HCT116 (cell line): ENCODE results near the gene SETD1B. TPM values are rescaled to one million over a fixed set of nuclear protein-coding genes. Genes with fewer than 3 reads are reported as not detected.

Source experiments
- ATAC-seq: fragments of 200-7000 bp; cut with Tn5 transposase; 2 replicates; pipeline ENCODE4 v1.9.1; 2020; ENCODE audit warnings: mild to moderate bottlenecking, moderate library complexity
- BruUV-seq: library from RNA; stranded (reverse); fragments of 400-500 nt; replicated peaks from 2 replicates; lab custom pipeline; 2021; lab: Mats Ljungman, UMichigan
- CTCF ChIA-PET: fragments of 300-600 bp; sonication (Branson Sonifier 250); formaldehyde crosslinking; loops from one replicate; lab custom pipeline; 2021; ENCODE audit warnings: antibody characterized with exemption; lab: Charles Lee
- POLR2A ChIA-PET: fragments of 300-600, 350-600 bp; sonication (Branson Sonifier 250); formaldehyde crosslinking; loops from one replicate; lab custom pipeline; 2021; ENCODE audit warnings: antibody characterized with exemption; lab: Charles Lee
- RAD21 ChIA-PET, 2 experiments: fragments of 300-600 bp; sonication (Branson Sonifier 250); formaldehyde crosslinking; loops; one replicate each; lab custom pipeline; 2023; ENCODE audit warnings: low total read pairs in 2 of 2; ENCODE audit not compliant: uncharacterized antibody in 2 of 2, unreplicated experiment in 2 of 2, low non-redundant PET in 1 of 2; lab: Charles Lee
- DNase-seq: peaks from one replicate; pipeline ENCODE4 v3.0.0-alpha.2; 2010; ENCODE audit warnings: low read depth, low spot score
- H2AFZ ChIP-seq: fragments of 200-600 bp; shearing (Covaris generic), sonication (generic); 2 replicates; pipeline ENCODE4 v1.6.1; 2017; ENCODE audit warnings: low read depth, mixed run types, mixed read lengths, antibody characterized with exemption, low read length; ENCODE audit not compliant: poor library complexity, severe bottlenecking
- H3K27ac ChIP-seq: 2 replicates; pipeline ENCODE4 v1.5.1; 2012; ENCODE audit warnings: low read depth, low read length
- H3K27me3 ChIP-seq: fragments of 200-600 bp; sonication (generic); 2 replicates; pipeline ENCODE4 v1.6.1; 2016; ENCODE audit warnings: mixed run types, low read length, mixed read lengths; ENCODE audit not compliant: insufficient read depth
- H3K36me3 ChIP-seq, 2 experiments: fragments of 200-500 bp in 1 of 2; fragments of 200-600 bp in 1 of 2; sonication (Bioruptor generic) in 1 of 2; sonication (generic) in 1 of 2; 2 replicates each; pipeline versions ENCODE4 v1.5.1 to v1.6.1; 2014 to 2016; ENCODE audit warnings: low read length in 2 of 2, inconsistent platforms in 1 of 2, mixed read lengths in 1 of 2, mixed run types in 1 of 2; ENCODE audit not compliant: insufficient read depth in 2 of 2, control insufficient read depth in 1 of 2
- H3K4me1 ChIP-seq, 2 experiments: fragments of 200-600 bp in 1 of 2; sonication (generic) in 1 of 2; 2 replicates each; pipeline versions ENCODE4 v1.5.1 to v1.6.1; 2012 to 2017; ENCODE audit warnings: low read length in 2 of 2, inconsistent platforms in 1 of 2, mild to moderate bottlenecking in 1 of 2, mixed read lengths in 1 of 2, mixed run types in 1 of 2, moderate library complexity in 1 of 2; ENCODE audit not compliant: insufficient read depth in 2 of 2, control insufficient read depth in 1 of 2
- H3K4me2 ChIP-seq: fragments of 200-600 bp; sonication (generic); 2 replicates; pipeline ENCODE4 v1.6.1; 2017; ENCODE audit warnings: mixed run types, low read length, mixed read lengths
- H3K4me3 ChIP-seq, 2 experiments: fragments of 200-600 bp in 1 of 2; sonication (generic) in 1 of 2; replicated peaks in 1 of 2; 2 replicates each; pipeline ENCODE4 v1.5.1; 2011 to 2016; ENCODE audit warnings: low read length in 2 of 2, control low read depth in 1 of 2, low read depth in 1 of 2, mild to moderate bottlenecking in 1 of 2, mixed read lengths in 1 of 2, mixed run types in 1 of 2
- H3K79me2 ChIP-seq: fragments of 200-600 bp; sonication (generic); 2 replicates; pipeline ENCODE4 v1.6.1; 2017; ENCODE audit warnings: mild to moderate bottlenecking, mixed run types, low read length, moderate library complexity, mixed read lengths; ENCODE audit not compliant: insufficient read depth
- H3K9ac ChIP-seq: fragments of 200-600 bp; sonication (generic); 2 replicates; pipeline ENCODE4 v1.6.1; 2016; ENCODE audit warnings: low read length, mixed read lengths
- H3K9me2 ChIP-seq: fragments of 200-600 bp; sonication (generic), shearing (Covaris generic); 2 replicates; pipeline ENCODE4 v1.6.1; 2017; ENCODE audit warnings: mixed run types, mild to moderate bottlenecking, moderate library complexity; ENCODE audit not compliant: insufficient read depth
- H3K9me3 ChIP-seq, 2 experiments: fragments of 200-500 bp in 1 of 2; fragments of 200-600 bp in 1 of 2; sonication (Bioruptor generic) in 1 of 2; sonication (generic) in 1 of 2; 2 replicates each; pipeline ENCODE4 v1.6.1; 2014 to 2017; ENCODE audit warnings: low read length in 2 of 2, mixed read lengths in 2 of 2, inconsistent platforms in 1 of 2, low read depth in 1 of 2, mild to moderate bottlenecking in 1 of 2, mixed run types in 1 of 2, moderate library complexity in 1 of 2; ENCODE audit not compliant: control insufficient read depth in 1 of 2, insufficient read depth in 1 of 2
- H4K20me1 ChIP-seq: fragments of 200-600 bp; sonication (generic), shearing (Covaris generic); 2 replicates; pipeline ENCODE4 v1.6.1; 2017; ENCODE audit warnings: mixed run types, mild to moderate bottlenecking, moderate library complexity; ENCODE audit not compliant: insufficient read depth
- CEBPB ChIP-seq: IDR thresholded peaks from 2 replicates; pipeline ENCODE4 v1.6.1; 2012; ENCODE audit warnings: low read depth
- EGR1 ChIP-seq: IDR thresholded peaks from 2 replicates; pipeline ENCODE4 v1.6.1; 2012; ENCODE audit warnings: low read depth
- EZH2 ChIP-seq: fragments of 200-600 bp; sonication (generic); IDR thresholded peaks from 2 replicates; pipeline ENCODE4 v1.6.1; 2017; ENCODE audit warnings: antibody characterized with exemption, mixed run types
- EZH2phosphoT487 ChIP-seq: fragments of 200-600 bp; IDR thresholded peaks from 2 replicates; pipeline ENCODE4 v1.6.1; 2018; ENCODE audit warnings: antibody characterized with exemption, borderline replicate concordance
- POLR2A ChIP-seq: IDR thresholded peaks from 2 replicates; pipeline ENCODE4 v1.7.0; 2011; ENCODE audit warnings: borderline replicate concordance; ENCODE audit not compliant: insufficient read depth, insufficient read length; ENCODE audit errors: extremely low read depth
- POLR2AphosphoS5 ChIP-seq: IDR thresholded peaks from 2 replicates; pipeline ENCODE4 v1.6.1; 2011; ENCODE audit warnings: mild to moderate bottlenecking, low read depth, low read length, moderate library complexity
- RAD21 ChIP-seq: IDR thresholded peaks from 2 replicates; pipeline ENCODE4 v1.6.1; 2012; ENCODE audit warnings: low read depth, mild to moderate bottlenecking
- SIN3A ChIP-seq: IDR thresholded peaks from 2 replicates; pipeline ENCODE4 v1.6.1; 2012; ENCODE audit warnings: low read depth
- SP1 ChIP-seq: IDR thresholded peaks from 2 replicates; pipeline ENCODE4 v1.6.1; 2012; ENCODE audit warnings: low read depth
- SRF ChIP-seq: IDR thresholded peaks from 2 replicates; pipeline ENCODE4 v1.6.1; 2012; ENCODE audit warnings: low read depth
- intact Hi-C: fragments of 100-400 bp; cut with micrococcal nuclease; formaldehyde crosslinking; loops from 2 replicates; pipeline ENCODE4 v1.10.0; 2022
- total RNA-seq: library from RNA; stranded (reverse); gene quantifications from one replicate; pipeline ENCODE4 v1.2.1, GENCODE V29; 2021; ENCODE audit not compliant: unreplicated experiment
- TF ChIP-seq, protein P1 (sequence below): IDR thresholded peaks from 2 replicates; pipeline ENCODE4 v1.6.1; 2012
- TF ChIP-seq, protein P2 (sequence below): IDR thresholded peaks from 2 replicates; pipeline ENCODE4 v1.6.1; 2012; ENCODE audit warnings: low read depth
- TF ChIP-seq, protein P3 (sequence below), 3 experiments: fragments of 200-600 bp in 1 of 3; sonication (generic) in 1 of 3; IDR thresholded peaks in 2 of 3; conservative IDR thresholded peaks in 1 of 3; 2 replicates each; pipeline ENCODE4 v1.5.1; 2012 to 2017; ENCODE audit warnings: low read depth in 2 of 3, low read length in 2 of 3, antibody characterized with exemption in 1 of 3, borderline replicate concordance in 1 of 3, control low read depth in 1 of 3, mild to moderate bottlenecking in 1 of 3, mixed read lengths in 1 of 3, mixed run types in 1 of 3, moderate library complexity in 1 of 3; ENCODE audit not compliant: insufficient read depth in 1 of 3

Gene SETD1B
- total RNA-seq, 1 experiment from 2014 or later: 17.5 TPM

DNA sequence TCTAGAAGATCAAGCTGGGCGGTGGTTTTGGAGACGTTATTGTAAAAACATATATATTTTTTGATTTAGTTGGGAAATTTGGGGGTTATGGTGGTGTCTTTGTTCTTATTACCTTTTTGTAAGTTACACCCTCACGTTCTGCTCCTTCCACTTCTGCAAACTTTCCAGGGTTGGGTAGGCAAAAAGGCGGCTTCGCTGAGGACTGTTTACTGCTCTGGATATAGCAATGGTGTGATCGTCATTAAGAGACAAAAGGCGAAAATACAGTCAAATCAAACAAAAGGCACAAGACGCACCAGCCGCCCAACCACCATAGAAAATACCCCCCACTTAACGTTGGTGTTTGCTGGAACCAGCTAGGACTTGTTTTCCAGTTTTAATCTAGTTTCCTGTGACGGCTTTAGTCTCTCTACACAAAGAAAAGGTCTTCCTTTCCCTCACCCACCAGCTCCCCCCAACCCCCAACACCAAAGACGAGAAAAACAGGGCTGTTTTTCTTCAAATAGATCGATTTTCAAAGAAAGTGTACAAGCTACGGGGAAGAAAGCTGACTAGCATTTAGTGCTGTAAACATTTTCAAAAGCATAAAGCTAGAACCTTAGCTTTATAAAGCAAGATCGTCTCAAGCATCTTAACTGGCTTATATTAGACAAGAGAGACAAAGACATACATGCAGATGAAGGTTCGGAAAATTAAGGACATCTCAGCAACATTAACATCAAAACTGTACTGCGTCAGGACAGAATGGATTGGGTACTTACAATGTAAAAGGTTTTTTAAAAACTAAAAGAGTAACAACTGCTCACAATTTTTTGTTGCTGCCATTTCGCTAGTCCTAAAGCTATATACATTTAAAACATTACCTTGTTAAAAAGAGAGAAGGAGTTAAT is 2.0 kb upstream of the SETD1B start:
- ChIA-PET POLR2A (interaction anchor here (0.6 to 2.6 kb wide), 6 partner anchors 10 to 86 kb away, joined by 3 to 9 read pairs (median 5); partner anchors contain the start of gene PSMD9), RAD21 (no interaction called here)
- no peak overlapping the region for H2AFZ ChIP-seq
- no peak for TF ChIP-seq POLR2A
- TF ChIP-seq POLR2AphosphoS5: no peak
- TF ChIP-seq EZH2: no peak
- TF ChIP-seq SRF: no peak
- TF ChIP-seq, protein P1, sequence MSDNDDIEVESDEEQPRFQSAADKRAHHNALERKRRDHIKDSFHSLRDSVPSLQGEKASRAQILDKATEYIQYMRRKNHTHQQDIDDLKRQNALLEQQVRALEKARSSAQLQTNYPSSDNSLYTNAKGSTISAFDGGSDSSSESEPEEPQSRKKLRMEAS: no peak
- TF ChIP-seq RAD21: no peak
- TF ChIP-seq, all 23 proteins: peak for 0
- Histone ChIP-seq H3K4me2 (peak overlapping the region; percentile 99), H3K27me3 (no peaks in the 10 kb centered on the region), H3K9ac (peak overlapping the region; percentile 98), H3K4me3 (peak overlapping the region; percentile 74), H3K9me3 (no peaks in the 10 kb centered on the region), H4K20me1 (no peaks in the 10 kb centered on the region), H3K4me1 (peaks cover 40 to 76% of the 10 kb centered on the region in 2 experiments), H3K27ac (peak overlapping the region; percentile 100), H3K79me2 (peaks cover 53% of the 10 kb centered on the region), H3K36me3 (peaks cover 0 to 11% of the 10 kb centered on the region in 2 experiments; a peak in 3 of 4 replicates), H3K9me2 (no peaks in the 10 kb centered on the region)
- no TSS peak for BruUV-seq
- CTCF ChIA-PET: interaction anchor here (1.2 to 4.0 kb wide), 3 partner anchors 8 to 86 kb away, joined by 3 to 30 read pairs (median 26); partner anchors contain the start of gene RHOF
- no peak for ATAC-seq
- DNase-seq: no peak
- intact Hi-C loops: no loop called here

DNA sequence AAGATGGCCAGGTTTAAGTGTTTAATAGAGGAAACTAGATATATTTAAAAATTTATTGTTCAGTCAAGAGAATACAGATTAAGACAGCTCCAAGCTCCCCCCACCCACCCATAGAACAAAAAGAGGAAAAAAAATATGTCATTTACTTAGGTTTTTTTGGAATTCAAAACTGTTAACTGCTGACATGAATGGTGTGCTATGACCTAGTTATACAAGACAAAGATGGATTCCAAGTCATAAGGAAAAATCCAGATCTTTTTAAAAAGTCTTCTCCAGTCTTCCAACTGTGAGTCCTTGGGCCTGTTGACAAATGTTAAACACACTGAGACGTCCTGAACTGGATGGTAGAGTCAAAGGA is 1.3 kb upstream of the SETD1B start:
- Histone ChIP-seq H3K9ac (peak overlapping the region; percentile 98), H3K9me2 (no peaks in the 10 kb centered on the region), H3K4me2 (peak overlapping the region; percentile 99), H3K27ac (peak overlapping the region; percentile 100), H2AFZ (no peak overlapping the region), H3K27me3 (no peaks in the 10 kb centered on the region), H3K79me2 (peaks cover 57% of the 10 kb centered on the region), H3K4me1 (peaks cover 40 to 69% of the 10 kb centered on the region in 2 experiments), H3K9me3 (no peaks in the 10 kb centered on the region), H3K4me3 (peak overlapping the region; percentile 74), H3K36me3 (peaks cover 3 to 15% of the 10 kb centered on the region in 2 experiments; a peak in 3 of 4 replicates), H4K20me1 (no peaks in the 10 kb centered on the region)
- intact Hi-C loops: no loop called here
- ATAC-seq: no peak
- RAD21 ChIA-PET: interaction anchor here in 1 of 2 experiments (0.7 kb wide), 1 partner anchor 116 kb away, joined by 3 read pairs; no protein-coding TSS in a partner anchor
- no peak for DNase-seq
- TSS peak; percentile 90 for BruUV-seq
- POLR2A ChIA-PET: interaction anchor here (0.6 to 2.6 kb wide), 12 partner anchors 8 to 158 kb away, joined by 3 to 9 read pairs (median 5); partner anchors contain the start of gene PSMD9
- CTCF ChIA-PET: interaction anchor here (1.2 to 4.0 kb wide), 3 partner anchors 8 to 86 kb away, joined by 3 to 30 read pairs (median 26); partner anchors contain the start of gene RHOF
- TF ChIP-seq EZH2phosphoT487 (no peak), SP1 (no peak), SIN3A (no peak), EGR1 (no peak), CEBPB (no peak)
- TF ChIP-seq, protein P2, sequence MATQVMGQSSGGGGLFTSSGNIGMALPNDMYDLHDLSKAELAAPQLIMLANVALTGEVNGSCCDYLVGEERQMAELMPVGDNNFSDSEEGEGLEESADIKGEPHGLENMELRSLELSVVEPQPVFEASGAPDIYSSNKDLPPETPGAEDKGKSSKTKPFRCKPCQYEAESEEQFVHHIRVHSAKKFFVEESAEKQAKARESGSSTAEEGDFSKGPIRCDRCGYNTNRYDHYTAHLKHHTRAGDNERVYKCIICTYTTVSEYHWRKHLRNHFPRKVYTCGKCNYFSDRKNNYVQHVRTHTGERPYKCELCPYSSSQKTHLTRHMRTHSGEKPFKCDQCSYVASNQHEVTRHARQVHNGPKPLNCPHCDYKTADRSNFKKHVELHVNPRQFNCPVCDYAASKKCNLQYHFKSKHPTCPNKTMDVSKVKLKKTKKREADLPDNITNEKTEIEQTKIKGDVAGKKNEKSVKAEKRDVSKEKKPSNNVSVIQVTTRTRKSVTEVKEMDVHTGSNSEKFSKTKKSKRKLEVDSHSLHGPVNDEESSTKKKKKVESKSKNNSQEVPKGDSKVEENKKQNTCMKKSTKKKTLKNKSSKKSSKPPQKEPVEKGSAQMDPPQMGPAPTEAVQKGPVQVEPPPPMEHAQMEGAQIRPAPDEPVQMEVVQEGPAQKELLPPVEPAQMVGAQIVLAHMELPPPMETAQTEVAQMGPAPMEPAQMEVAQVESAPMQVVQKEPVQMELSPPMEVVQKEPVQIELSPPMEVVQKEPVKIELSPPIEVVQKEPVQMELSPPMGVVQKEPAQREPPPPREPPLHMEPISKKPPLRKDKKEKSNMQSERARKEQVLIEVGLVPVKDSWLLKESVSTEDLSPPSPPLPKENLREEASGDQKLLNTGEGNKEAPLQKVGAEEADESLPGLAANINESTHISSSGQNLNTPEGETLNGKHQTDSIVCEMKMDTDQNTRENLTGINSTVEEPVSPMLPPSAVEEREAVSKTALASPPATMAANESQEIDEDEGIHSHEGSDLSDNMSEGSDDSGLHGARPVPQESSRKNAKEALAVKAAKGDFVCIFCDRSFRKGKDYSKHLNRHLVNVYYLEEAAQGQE: no peak
- TF ChIP-seq, protein P3, sequence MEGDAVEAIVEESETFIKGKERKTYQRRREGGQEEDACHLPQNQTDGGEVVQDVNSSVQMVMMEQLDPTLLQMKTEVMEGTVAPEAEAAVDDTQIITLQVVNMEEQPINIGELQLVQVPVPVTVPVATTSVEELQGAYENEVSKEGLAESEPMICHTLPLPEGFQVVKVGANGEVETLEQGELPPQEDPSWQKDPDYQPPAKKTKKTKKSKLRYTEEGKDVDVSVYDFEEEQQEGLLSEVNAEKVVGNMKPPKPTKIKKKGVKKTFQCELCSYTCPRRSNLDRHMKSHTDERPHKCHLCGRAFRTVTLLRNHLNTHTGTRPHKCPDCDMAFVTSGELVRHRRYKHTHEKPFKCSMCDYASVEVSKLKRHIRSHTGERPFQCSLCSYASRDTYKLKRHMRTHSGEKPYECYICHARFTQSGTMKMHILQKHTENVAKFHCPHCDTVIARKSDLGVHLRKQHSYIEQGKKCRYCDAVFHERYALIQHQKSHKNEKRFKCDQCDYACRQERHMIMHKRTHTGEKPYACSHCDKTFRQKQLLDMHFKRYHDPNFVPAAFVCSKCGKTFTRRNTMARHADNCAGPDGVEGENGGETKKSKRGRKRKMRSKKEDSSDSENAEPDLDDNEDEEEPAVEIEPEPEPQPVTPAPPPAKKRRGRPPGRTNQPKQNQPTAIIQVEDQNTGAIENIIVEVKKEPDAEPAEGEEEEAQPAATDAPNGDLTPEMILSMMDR (IDR thresholded peaks at IDR 0.05 in 2 of 3, conservative IDR thresholded peaks at IDR 0.05 in 1 of 3; ENCODE audit: borderline replicate concordance in 1 of 3, insufficient read depth in 1 of 3, low read depth in 2 of 3, low read length in 2 of 3): no peak
